SK-N-SH treated with all-trans-retinoic acid at 6 μM for 48 hours (cell line): Measurements from ENCODE around the gene NPBWR2.

Experiments
- ARNTL ChIP-seq: fragments of 450-650 bp; formaldehyde crosslinking; IDR thresholded peaks from 2 replicates; pipeline ENCODE4 v1.5.0; 2020; ENCODE audit warnings: low read depth, mild to moderate bottlenecking, moderate library complexity, borderline replicate concordance
- BACH2 ChIP-seq: fragments of 250-450 bp; sonication (Bioruptor Pico); IDR thresholded peaks from 2 replicates; pipeline ENCODE4 v1.9.0; 2021; ENCODE audit warnings: mild to moderate bottlenecking, borderline replicate concordance
- CSDC2 ChIP-seq: fragments of 250-450 bp; sonication (Bioruptor Pico); IDR thresholded peaks from 2 replicates; pipeline ENCODE4 v1.5.0; 2020; ENCODE audit warnings: mild to moderate bottlenecking, moderate library complexity
- ESRRG ChIP-seq: fragments of 250-450 bp; sonication (Bioruptor Pico); IDR thresholded peaks from 2 replicates; pipeline ENCODE4 v1.6.1; 2021; ENCODE audit warnings: mild to moderate bottlenecking
- ZFP30 ChIP-seq: fragments of 450-650 bp; formaldehyde crosslinking; IDR thresholded peaks from 2 replicates; pipeline ENCODE4 v1.5.0; 2022; ENCODE audit warnings: mild to moderate bottlenecking, moderate library complexity
- ZNF565 ChIP-seq: fragments of 450-650 bp; formaldehyde crosslinking; conservative IDR thresholded peaks from 2 replicates; pipeline ENCODE4 v1.5.0; 2020; ENCODE audit warnings: low read depth, mild to moderate bottlenecking, moderate library complexity
- ZNF70 ChIP-seq: fragments of 450-650 bp; formaldehyde crosslinking; IDR thresholded peaks from 2 replicates; pipeline ENCODE4 v1.5.0; 2020; ENCODE audit warnings: mild to moderate bottlenecking, moderate library complexity
- TF ChIP-seq, protein P1 (sequence below): fragments of 250-450 bp; sonication (Bioruptor Pico); IDR thresholded peaks from 2 replicates; pipeline ENCODE4 v1.5.0; 2020; ENCODE audit warnings: mild to moderate bottlenecking, moderate library complexity
- TF ChIP-seq, protein P2 (sequence below): fragments of 250-450 bp; sonication (Bioruptor Pico); IDR thresholded peaks from 2 replicates; pipeline ENCODE4 v1.5.1; 2021; ENCODE audit warnings: mild to moderate bottlenecking, moderate library complexity
- TF ChIP-seq, protein P3 (sequence below): fragments of 250-450 bp; sonication (Bioruptor Pico); IDR thresholded peaks from 2 replicates; pipeline ENCODE4 v1.5.1; 2020; ENCODE audit warnings: low read depth, mild to moderate bottlenecking, moderate library complexity

DNA sequence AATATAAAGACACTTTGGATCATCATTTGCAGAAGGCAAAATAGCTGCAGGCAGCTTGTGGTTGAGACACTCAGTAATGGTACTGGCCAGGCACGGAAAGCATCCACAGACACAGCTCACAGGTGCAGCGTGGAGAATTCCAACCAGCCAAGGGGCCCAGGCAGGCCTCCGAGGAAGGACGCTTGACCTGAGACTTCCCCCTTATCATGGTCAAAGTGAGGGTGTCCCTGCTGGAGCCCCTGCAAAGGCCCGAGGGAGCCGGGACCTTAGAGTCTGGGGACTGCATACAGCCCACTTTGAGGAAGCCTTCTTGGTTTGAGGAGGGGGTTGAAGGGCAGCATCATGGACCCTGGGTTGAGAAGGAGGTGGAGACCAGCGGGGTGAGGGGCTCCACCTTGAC is 41.8 kb upstream of the NPBWR2 start:
- TF ChIP-seq ARNTL (CRISPR knock-in tag) (no peak), BACH2 (CRISPR knock-in tag) (no peak), CSDC2 (CRISPR knock-in tag) (no peak), ESRRG (no peak), ZNF70 (CRISPR knock-in tag) (no peak), ZFP30 (CRISPR knock-in tag) (no peak), ZNF565 (CRISPR knock-in tag) (no peak)
- TF ChIP-seq, protein P1, sequence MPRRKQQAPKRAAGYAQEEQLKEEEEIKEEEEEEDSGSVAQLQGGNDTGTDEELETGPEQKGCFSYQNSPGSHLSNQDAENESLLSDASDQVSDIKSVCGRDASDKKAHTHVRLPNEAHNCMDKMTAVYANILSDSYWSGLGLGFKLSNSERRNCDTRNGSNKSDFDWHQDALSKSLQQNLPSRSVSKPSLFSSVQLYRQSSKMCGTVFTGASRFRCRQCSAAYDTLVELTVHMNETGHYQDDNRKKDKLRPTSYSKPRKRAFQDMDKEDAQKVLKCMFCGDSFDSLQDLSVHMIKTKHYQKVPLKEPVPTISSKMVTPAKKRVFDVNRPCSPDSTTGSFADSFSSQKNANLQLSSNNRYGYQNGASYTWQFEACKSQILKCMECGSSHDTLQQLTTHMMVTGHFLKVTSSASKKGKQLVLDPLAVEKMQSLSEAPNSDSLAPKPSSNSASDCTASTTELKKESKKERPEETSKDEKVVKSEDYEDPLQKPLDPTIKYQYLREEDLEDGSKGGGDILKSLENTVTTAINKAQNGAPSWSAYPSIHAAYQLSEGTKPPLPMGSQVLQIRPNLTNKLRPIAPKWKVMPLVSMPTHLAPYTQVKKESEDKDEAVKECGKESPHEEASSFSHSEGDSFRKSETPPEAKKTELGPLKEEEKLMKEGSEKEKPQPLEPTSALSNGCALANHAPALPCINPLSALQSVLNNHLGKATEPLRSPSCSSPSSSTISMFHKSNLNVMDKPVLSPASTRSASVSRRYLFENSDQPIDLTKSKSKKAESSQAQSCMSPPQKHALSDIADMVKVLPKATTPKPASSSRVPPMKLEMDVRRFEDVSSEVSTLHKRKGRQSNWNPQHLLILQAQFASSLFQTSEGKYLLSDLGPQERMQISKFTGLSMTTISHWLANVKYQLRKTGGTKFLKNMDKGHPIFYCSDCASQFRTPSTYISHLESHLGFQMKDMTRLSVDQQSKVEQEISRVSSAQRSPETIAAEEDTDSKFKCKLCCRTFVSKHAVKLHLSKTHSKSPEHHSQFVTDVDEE (CRISPR knock-in tag): no peak
- TF ChIP-seq, protein P2, sequence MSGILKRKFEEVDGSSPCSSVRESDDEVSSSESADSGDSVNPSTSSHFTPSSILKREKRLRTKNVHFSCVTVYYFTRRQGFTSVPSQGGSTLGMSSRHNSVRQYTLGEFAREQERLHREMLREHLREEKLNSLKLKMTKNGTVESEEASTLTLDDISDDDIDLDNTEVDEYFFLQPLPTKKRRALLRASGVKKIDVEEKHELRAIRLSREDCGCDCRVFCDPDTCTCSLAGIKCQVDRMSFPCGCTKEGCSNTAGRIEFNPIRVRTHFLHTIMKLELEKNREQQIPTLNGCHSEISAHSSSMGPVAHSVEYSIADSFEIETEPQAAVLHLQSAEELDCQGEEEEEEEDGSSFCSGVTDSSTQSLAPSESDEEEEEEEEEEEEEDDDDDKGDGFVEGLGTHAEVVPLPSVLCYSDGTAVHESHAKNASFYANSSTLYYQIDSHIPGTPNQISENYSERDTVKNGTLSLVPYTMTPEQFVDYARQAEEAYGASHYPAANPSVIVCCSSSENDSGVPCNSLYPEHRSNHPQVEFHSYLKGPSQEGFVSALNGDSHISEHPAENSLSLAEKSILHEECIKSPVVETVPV (CRISPR knock-in tag): no peak
- TF ChIP-seq, protein P3, sequence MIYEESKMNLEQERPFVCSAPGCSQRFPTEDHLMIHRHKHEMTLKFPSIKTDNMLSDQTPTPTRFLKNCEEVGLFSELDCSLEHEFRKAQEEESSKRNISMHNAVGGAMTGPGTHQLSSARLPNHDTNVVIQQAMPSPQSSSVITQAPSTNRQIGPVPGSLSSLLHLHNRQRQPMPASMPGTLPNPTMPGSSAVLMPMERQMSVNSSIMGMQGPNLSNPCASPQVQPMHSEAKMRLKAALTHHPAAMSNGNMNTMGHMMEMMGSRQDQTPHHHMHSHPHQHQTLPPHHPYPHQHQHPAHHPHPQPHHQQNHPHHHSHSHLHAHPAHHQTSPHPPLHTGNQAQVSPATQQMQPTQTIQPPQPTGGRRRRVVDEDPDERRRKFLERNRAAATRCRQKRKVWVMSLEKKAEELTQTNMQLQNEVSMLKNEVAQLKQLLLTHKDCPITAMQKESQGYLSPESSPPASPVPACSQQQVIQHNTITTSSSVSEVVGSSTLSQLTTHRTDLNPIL (CRISPR knock-in tag): no peak
